GM19193 (cell line): ENCODE results near the gene FRMD4A.

ENCODE experiments used
- POLR2A ChIP-seq: IDR thresholded peaks from 4 replicates; pipeline ENCODE4 v1.6.1; 2011; ENCODE audit not compliant: insufficient read depth, insufficient read length; ENCODE audit errors: extremely low read depth

Gene FRMD4A

DNA sequence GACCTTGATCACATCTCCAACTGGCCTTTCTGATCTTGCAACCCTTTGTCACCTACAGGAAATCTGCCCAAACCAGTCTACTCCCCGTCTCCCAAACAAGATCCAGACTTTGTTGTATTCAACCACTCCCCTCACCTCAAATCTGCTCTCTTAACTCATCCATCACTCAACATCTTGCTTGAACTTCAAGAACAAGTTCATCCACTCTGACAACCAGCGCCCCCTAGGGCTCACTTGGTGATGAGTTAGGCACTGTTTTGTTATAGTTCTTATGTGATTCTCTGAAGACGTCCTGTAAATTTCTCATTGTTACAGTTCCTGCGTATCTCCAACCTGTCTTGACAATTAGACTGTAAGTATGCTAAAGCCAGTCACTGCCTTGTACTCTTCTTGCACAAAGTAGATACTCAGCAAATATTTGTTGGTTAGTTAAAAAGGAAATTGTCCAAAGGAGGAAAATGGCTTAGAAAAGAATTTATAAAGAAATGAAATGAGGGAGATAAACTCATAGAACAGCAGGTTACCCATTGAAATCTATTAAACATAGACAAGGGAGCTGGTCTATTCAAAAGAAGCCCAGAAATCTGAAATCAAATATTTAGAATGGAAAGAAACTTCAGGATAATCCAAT is 5.3 kb downstream of the FRMD4A start:
- TF ChIP-seq POLR2A, result no peak

GRCh38 chr10:14322526-14323188 is 8.1 kb downstream of the FRMD4A start:
- TF ChIP-seq POLR2A, result no peak

DNA sequence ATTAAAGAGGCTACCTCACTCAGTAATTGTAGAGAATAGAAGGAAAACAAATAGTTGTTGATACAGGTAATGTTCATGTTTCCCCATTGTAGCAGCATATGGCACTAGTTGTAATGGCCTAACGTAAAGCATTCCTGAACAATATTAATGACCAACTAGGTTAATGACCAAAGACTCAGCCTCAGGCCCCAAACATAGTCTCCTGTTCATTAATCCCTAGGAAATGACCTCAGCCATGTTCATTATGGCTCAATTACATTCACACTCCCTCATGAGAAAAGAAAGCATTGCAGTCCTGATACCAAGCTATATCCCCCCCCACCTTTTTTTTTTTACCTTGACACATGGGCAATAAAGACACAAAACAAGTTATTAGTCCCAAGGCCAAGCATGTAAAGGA is 12.7 kb downstream of the FRMD4A start:
- no peak for TF ChIP-seq POLR2A

DNA sequence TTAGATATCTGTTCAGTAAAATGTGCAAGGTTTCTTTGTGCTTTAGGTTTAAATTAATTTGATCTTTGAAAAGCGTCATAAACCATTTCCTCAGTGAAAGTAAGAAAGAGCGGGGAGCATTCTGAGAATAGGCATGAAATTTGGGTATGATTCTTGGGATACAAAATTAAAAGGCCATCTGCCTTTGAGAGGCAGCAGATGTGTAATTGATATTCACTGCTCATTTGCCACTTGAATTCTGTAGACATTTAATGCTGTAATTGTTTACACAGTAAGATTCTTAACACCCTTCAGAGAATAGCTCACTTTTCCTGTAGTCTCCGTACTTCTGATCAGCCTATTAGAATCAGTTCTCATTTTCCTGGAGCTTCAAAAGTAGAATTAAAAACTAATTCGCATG is 18.7 kb downstream of the FRMD4A start:
- no peak for TF ChIP-seq POLR2A

GRCh38 chr10:14311206-14311957 is 19.3 kb downstream of the FRMD4A start:
- TF ChIP-seq POLR2A, result no peak

GRCh38 chr10:14309593-14309992 is 21.1 kb downstream of the FRMD4A start:
- TF ChIP-seq POLR2A, result no peak

- TF ChIP-seq POLR2A, result no peak
Measured at GRCh38 chr10:14306190-14306589, 24.5 kb downstream of the FRMD4A start.

- TF ChIP-seq POLR2A, result no peak
Measured at GRCh38 chr10:14304046-14304445, 26.7 kb downstream of the FRMD4A start.

DNA sequence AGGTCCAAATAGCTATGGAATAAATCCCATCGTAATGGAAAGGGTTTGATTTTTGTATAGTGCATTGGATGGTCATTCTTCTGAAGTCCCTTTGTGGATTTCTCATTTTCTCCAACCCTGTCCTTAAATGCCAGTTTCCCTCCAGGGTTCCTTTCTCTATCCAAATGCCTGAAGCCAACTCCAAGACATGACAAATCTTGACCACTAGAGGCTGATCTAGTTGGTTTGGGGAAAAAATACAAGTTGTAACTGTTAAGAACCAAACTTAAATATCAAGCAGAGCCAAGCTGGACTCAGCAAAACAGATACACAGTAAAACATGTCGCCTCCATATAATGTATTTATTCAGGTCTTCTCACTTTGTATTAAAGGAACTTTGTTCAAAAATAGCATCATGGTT is 28.7 kb downstream of the FRMD4A start:
- TF ChIP-seq POLR2A, result no peak

DNA sequence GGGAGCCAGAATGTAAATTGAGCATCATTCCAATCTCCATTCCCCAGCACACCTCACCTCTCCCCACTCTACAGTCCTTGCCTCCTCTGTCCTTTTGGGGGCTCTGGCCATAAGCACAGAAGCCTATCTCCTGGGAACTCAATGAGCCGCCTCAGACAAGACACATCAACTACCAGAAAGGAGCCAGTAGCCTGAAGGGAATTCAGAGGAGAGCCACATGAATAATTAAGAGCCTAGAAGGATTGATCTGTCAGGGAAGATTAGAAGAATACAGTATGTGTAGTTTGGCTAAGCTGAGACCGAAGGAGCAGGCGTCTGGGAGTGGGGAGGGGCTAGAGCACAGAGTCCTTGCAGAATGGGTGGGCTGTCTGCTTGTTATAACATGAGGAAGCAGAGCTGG is 31.2 kb downstream of the FRMD4A start:
- TF ChIP-seq POLR2A, result no peak

GRCh38 chr10:14296065-14296709 is 34.5 kb downstream of the FRMD4A start:
- no peak for TF ChIP-seq POLR2A

DNA sequence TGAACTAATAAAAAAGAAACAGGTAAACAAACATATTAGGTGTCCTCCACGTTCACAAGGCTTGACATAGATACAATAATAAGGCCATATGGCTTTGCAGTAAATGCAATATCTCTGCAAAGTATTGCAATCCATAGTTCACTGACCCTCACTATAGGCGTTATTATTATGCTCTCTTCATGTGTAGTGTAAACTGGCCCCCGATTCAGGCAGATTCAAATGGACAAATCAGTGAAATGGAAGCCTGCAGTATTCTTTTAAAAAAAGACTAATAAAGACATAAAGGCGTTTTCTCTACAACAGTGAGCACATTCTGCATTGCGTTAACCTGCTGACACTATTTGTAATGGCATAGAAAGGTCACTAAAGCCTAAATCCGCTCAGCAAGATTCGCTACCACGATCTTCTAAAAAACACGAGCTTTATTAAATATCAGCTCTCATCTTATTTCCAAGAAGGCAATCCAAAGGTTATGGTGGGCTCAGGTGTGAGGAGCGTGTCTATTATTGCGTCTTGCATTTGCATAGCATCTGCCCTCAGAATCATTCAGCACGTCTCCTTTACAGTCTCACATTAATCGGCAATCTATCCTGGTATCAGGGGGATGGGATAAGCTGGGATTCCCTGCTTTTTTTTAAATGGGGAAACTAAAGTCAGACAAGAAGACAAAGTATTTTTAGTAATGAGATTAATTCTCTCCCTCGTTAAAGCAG is 36.2 kb downstream of the FRMD4A start:
- TF ChIP-seq POLR2A, result no peak

GRCh38 chr10:14293526-14293925 is 37.2 kb downstream of the FRMD4A start:
- TF ChIP-seq POLR2A, result no peak

DNA sequence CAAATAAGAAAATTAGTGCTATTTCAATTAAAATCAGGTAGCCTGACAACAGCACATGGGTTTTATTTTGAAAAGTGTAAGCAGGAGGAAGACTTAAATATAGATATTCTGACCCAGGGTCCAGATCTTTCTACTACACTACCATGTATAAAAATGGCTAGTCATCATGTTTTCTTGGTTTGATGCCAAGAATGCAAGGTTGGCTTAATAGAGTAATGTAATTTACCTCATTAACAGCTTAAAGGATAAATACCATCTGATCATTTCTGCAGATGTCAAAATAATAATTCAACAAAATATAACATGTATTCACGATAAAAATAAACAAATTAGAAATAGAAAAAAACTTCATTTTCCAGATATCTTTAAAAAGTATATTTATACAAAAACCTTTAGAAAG is 39.4 kb downstream of the FRMD4A start:
- no peak for TF ChIP-seq POLR2A
